ENCODE measurements around the gene SLX9. TPM values are rescaled to one million over a fixed set of nuclear protein-coding genes. Genes with fewer than 3 reads are reported as not detected.

The SLX9 gene
- total and polyA plus RNA-seq, 5 experiments from 2014 or later: 11.7 to 27.9 (median 13.5) TPM

GRCh38 chr21:44896561-44897286 is 43.1 kb upstream of the SLX9 start:
- POLR2A ChIA-PET: interaction anchor here (0.7 to 16.8 kb wide), 10 partner anchors 9 to 33 kb away, joined by 3 to 238 read pairs (median 10); partner anchors contain the start of gene ITGB2
- ATAC-seq (no peak), DNase-seq (peak in 1 of 10 donors; percentile 63)
- Mint-ChIP-seq H3K27ac (peak overlapping the region in 3 of 10 donors; percentile 18 to 48 (median 22)), H3K4me1 (peaks cover 8 to 40% (median 24%) of the 10 kb centered on the region in 4 donors), H3K4me3 (no peak overlapping the region), H3K27me3 (no peaks in the 10 kb centered on the region), H3K9me3 (no peaks in the 10 kb centered on the region), H3K36me3 (peaks cover 0 to 60% (median 9%) of the 10 kb centered on the region in 3 donors)

- DNase-seq (peak in 1 of 10 donors; percentile 56), ATAC-seq (peak; percentile 31 to 57)
- no peak overlapping the region for H3K4me3 Mint-ChIP-seq
- H3K9me3 Mint-ChIP-seq: no peaks in the 10 kb centered on the region
- POLR2A ChIA-PET: interaction anchor here (0.5 to 16.8 kb wide), 8 partner anchors 10 to 1120 kb away, joined by 3 to 238 read pairs (median 10); partner anchors contain the start of gene ITGB2
- H3K36me3 Mint-ChIP-seq: peaks cover under 1 to 68% (median 11%) of the 10 kb centered on the region in 3 donors
- peak overlapping the region in 3 of 10 donors; percentile 48 to 65 (median 48) for H3K27ac Mint-ChIP-seq
- H3K4me1 Mint-ChIP-seq: peaks cover 6 to 40% (median 22%) of the 10 kb centered on the region in 4 donors
- H3K27me3 Mint-ChIP-seq: no peaks in the 10 kb centered on the region
Measured at GRCh38 chr21:44897326-44898010, 42.4 kb upstream of the SLX9 start.

- no peak for ATAC-seq
- H3K36me3 Mint-ChIP-seq: peaks cover 6 to 70% (median 15%) of the 10 kb centered on the region in 3 donors
- no peak overlapping the region for H3K4me3 Mint-ChIP-seq
- DNase-seq: no peak
- peak overlapping the region in 7 of 10 donors; percentile 24 to 83 (median 48) for H3K27ac Mint-ChIP-seq
- POLR2A ChIA-PET: interaction anchor here (0.5 to 16.8 kb wide), 9 partner anchors 8 to 1121 kb away, joined by 3 to 238 read pairs (median 9); partner anchors contain the start of gene ITGB2
- peaks cover 4 to 39% (median 22%) of the 10 kb centered on the region in 4 donors for H3K4me1 Mint-ChIP-seq
- no peaks in the 10 kb centered on the region for H3K27me3 Mint-ChIP-seq
- no peaks in the 10 kb centered on the region for H3K9me3 Mint-ChIP-seq
Measured at GRCh38 chr21:44898011-44898488, 41.8 kb upstream of the SLX9 start.

GRCh38 chr21:44898851-44899767 is 40.7 kb upstream of the SLX9 start:
- Mint-ChIP-seq H3K27ac (peak overlapping the region in 4 of 10 donors; percentile 37 to 69 (median 52)), H3K27me3 (no peaks in the 10 kb centered on the region), H3K9me3 (no peaks in the 10 kb centered on the region), H3K4me1 (peaks cover under 1 to 32% (median 16%) of the 10 kb centered on the region in 4 donors), H3K4me3 (no peak overlapping the region), H3K36me3 (peaks cover 6 to 69% (median 15%) of the 10 kb centered on the region in 3 donors)
- POLR2A ChIA-PET: interaction anchor here (0.9 to 16.8 kb wide), 7 partner anchors 8 to 31 kb away, joined by 3 to 238 read pairs (median 10); partner anchors contain the start of gene ITGB2
- ATAC-seq (no peak), DNase-seq (peak in 1 of 10 donors; percentile 53)

GRCh38 chr21:44899768-44900558 is 39.9 kb upstream of the SLX9 start:
- POLR2A ChIA-PET: interaction anchor here (15.0 to 16.8 kb wide), 2 partner anchors 12 to 30 kb away, joined by 100 to 238 read pairs; no protein-coding TSS in a partner anchor
- H3K9me3 Mint-ChIP-seq: no peaks in the 10 kb centered on the region
- peaks cover 12 to 69% (median 20%) of the 10 kb centered on the region in 3 donors for H3K36me3 Mint-ChIP-seq
- peaks cover 6 to 39% (median 21%) of the 10 kb centered on the region in 4 donors for H3K4me1 Mint-ChIP-seq
- H3K4me3 Mint-ChIP-seq: no peak overlapping the region
- no peaks in the 10 kb centered on the region for H3K27me3 Mint-ChIP-seq
- H3K27ac Mint-ChIP-seq: peak overlapping the region in 5 of 10 donors; percentile 18 to 69 (median 59)
- DNase-seq (peak in 1 of 10 donors; percentile 54), ATAC-seq (no peak)

- no peak for ATAC-seq
- peak in 1 of 10 donors; percentile 19 for DNase-seq
- Mint-ChIP-seq H3K36me3 (peaks cover 12 to 72% (median 20%) of the 10 kb centered on the region in 3 donors), H3K9me3 (no peaks in the 10 kb centered on the region), H3K27ac (peak overlapping the region in 5 of 10 donors; percentile 18 to 68 (median 59)), H3K27me3 (no peaks in the 10 kb centered on the region), H3K4me3 (no peak overlapping the region), H3K4me1 (peaks cover 6 to 43% (median 23%) of the 10 kb centered on the region in 4 donors)
- POLR2A ChIA-PET: interaction anchor here (1.1 to 16.8 kb wide), 4 partner anchors 10 to 29 kb away, joined by 3 to 238 read pairs (median 55); no protein-coding TSS in a partner anchor
Measured at GRCh38 chr21:44900559-44901251, 39.1 kb upstream of the SLX9 start.

GRCh38 chr21:44901391-44902074 is 38.3 kb upstream of the SLX9 start:
- H3K4me1 Mint-ChIP-seq: peaks cover 10 to 48% (median 28%) of the 10 kb centered on the region in 4 donors
- POLR2A ChIA-PET: interaction anchor here (1.1 to 16.8 kb wide), 3 partner anchors 10 to 28 kb away, joined by 3 to 238 read pairs (median 10); no protein-coding TSS in a partner anchor

GRCh38 chr21:44902268-44903049 is 37.4 kb upstream of the SLX9 start:
- POLR2A ChIA-PET: interaction anchor here (1.4 kb wide), 1 partner anchor 9 kb away, joined by 10 read pairs; no protein-coding TSS in a partner anchor
- ATAC-seq (no peak), DNase-seq (peak in 1 of 10 donors; percentile 57)
- Mint-ChIP-seq H3K27ac (peak overlapping the region in 5 of 10 donors; percentile 46 to 80 (median 69)), H3K9me3 (no peaks in the 10 kb centered on the region), H3K36me3 (peaks cover 12 to 70% (median 23%) of the 10 kb centered on the region in 3 donors), H3K4me3 (no peak overlapping the region), H3K27me3 (no peaks in the 10 kb centered on the region), H3K4me1 (peaks cover 10 to 49% (median 31%) of the 10 kb centered on the region in 4 donors)

More at GRCh38 chr21:44901391-44902074, 38.3 kb upstream of the SLX9 start:
- Mint-ChIP-seq H3K4me3 (no peak overlapping the region), H3K36me3 (peaks cover 12 to 73% (median 22%) of the 10 kb centered on the region in 3 donors), H3K9me3 (no peaks in the 10 kb centered on the region), H3K27ac (peak overlapping the region in 4 of 10 donors; percentile 11 to 75 (median 40)), H3K27me3 (no peaks in the 10 kb centered on the region)
- DNase-seq: peak in 1 of 10 donors; percentile 53
- no peak for ATAC-seq

- peaks cover 10 to 51% (median 38%) of the 10 kb centered on the region in 4 donors for H3K4me1 Mint-ChIP-seq
- no peak overlapping the region for H3K4me3 Mint-ChIP-seq
- peak in 1 of 10 donors; percentile 41 for DNase-seq
- H3K36me3 Mint-ChIP-seq: peaks cover 12 to 69% (median 21%) of the 10 kb centered on the region in 3 donors
- ATAC-seq: no peak
- POLR2A ChIA-PET: no interaction called here
- H3K9me3 Mint-ChIP-seq: no peaks in the 10 kb centered on the region
- no peaks in the 10 kb centered on the region for H3K27me3 Mint-ChIP-seq
- peak overlapping the region in 5 of 10 donors; percentile 46 to 80 (median 69) for H3K27ac Mint-ChIP-seq
Measured at GRCh38 chr21:44903050-44903685, 36.7 kb upstream of the SLX9 start.

All from naive thymus-derived CD8-positive, alpha-beta T cell (primary cell).